ENCODE results near the gene PGLYRP2.
A peak's percentile ranks its signal among the peaks of the same experiment; 100 is the strongest.

PGLYRP2 gene

GRCh38 chr19:15439078-15439799 lies 40.1 kb downstream of the PGLYRP2 start:
- DNase-seq (ENCODE audit: low read depth in 2 of 2), result no peak

GRCh38 chr19:15438577-15438976 lies 40.7 kb downstream of the PGLYRP2 start:
- no peak for DNase-seq (ENCODE audit: low read depth in 2 of 2)

GRCh38 chr19:15438124-15438496 lies 41.2 kb downstream of the PGLYRP2 start:
- DNase-seq (ENCODE audit: low read depth in 2 of 2), result no peak

GRCh38 chr19:15437355-15438123 lies 41.8 kb downstream of the PGLYRP2 start:
- no peak for DNase-seq (ENCODE audit: low read depth in 2 of 2)

- no peak for DNase-seq (ENCODE audit: low read depth in 2 of 2)
These were observed 42.5 kb downstream of the PGLYRP2 start for GRCh38 chr19:15436826-15437110.

GRCh38 chr19:15436012-15436825 lies 43.1 kb downstream of the PGLYRP2 start:
- no peak for DNase-seq (ENCODE audit: low read depth in 2 of 2)

- DNase-seq (ENCODE audit: low read depth in 2 of 2), result no peak
These were observed 45.7 kb downstream of the PGLYRP2 start for GRCh38 chr19:15433519-15434069.

GRCh38 chr19:15432629-15433518 lies 46.4 kb downstream of the PGLYRP2 start:
- peak; percentile 81 to 86 for DNase-seq (ENCODE audit: low read depth in 2 of 2)

GRCh38 chr19:15432018-15432494 lies 47.2 kb downstream of the PGLYRP2 start:
- DNase-seq (ENCODE audit: low read depth in 2 of 2), result no peak

- DNase-seq (ENCODE audit: low read depth in 2 of 2), result no peak
These were observed 47.8 kb downstream of the PGLYRP2 start for GRCh38 chr19:15431396-15432017.

- DNase-seq (ENCODE audit: low read depth in 2 of 2), result no peak
These were observed 48.7 kb downstream of the PGLYRP2 start for GRCh38 chr19:15430526-15431120.

- no peak for DNase-seq (ENCODE audit: low read depth in 2 of 2)
These were observed 49.4 kb downstream of the PGLYRP2 start for GRCh38 chr19:15429825-15430467.

- DNase-seq (ENCODE audit: low read depth in 2 of 2), result no peak
These were observed 50.1 kb downstream of the PGLYRP2 start for GRCh38 chr19:15428956-15429824.

GRCh38 chr19:15427991-15428471 lies 51.3 kb downstream of the PGLYRP2 start:
- no peak for DNase-seq (ENCODE audit: low read depth in 2 of 2)

GRCh38 chr19:15427350-15427700 lies 52.0 kb downstream of the PGLYRP2 start:
- no peak for DNase-seq (ENCODE audit: low read depth in 2 of 2)

- DNase-seq (ENCODE audit: low read depth in 2 of 2), result no peak
These were observed 52.6 kb downstream of the PGLYRP2 start for GRCh38 chr19:15426485-15427349.

GRCh38 chr19:15425321-15425950 lies 53.9 kb downstream of the PGLYRP2 start:
- DNase-seq (ENCODE audit: low read depth in 2 of 2), result no peak
